Measurements from ENCODE around the gene PLEKHG1. TPM values are rescaled to one million over a fixed set of nuclear protein-coding genes. Genes with fewer than 3 reads are reported as not detected.

PLEKHG1 gene
- total and polyA plus RNA-seq, 4 donors, result 7.7 to 42.0 (median 24.4) TPM

GRCh38 chr6:150633486-150633834 is 33.8 kb downstream of the PLEKHG1 start:
- DNase-seq, result no peak
- H3K27me3 ChIP-seq (ENCODE audit: control insufficient read depth in 3 of 3, insufficient read depth in 3 of 3, low read length in 2 of 3), result no peaks in the 10 kb centered on the region
- H3K4me1 ChIP-seq (ENCODE audit: control insufficient read depth in 5 of 5, insufficient read depth in 5 of 5, low read length in 5 of 5), result peaks cover 0 to 39% (median 14%) of the 10 kb centered on the region in 5 donors
- H3K9me3 ChIP-seq (ENCODE audit: control insufficient read depth in 4 of 4, insufficient read depth in 3 of 4, low read length in 3 of 4), result no peaks in the 10 kb centered on the region
- no peak overlapping the region for H3K4me3 ChIP-seq
- no peak for TF ChIP-seq CTCF (IDR thresholded peaks at IDR 0.05; ENCODE audit: control extremely low read depth, extremely low read depth)
- no peak overlapping the region for H3K27ac ChIP-seq (ENCODE audit: low read depth in 1 of 2, low read length in 1 of 2)
- ATAC-seq (ENCODE audit: insufficient read depth, low FRiP score), result peak; percentile 14
- WGBS, 2 donors, result 84 to 91% methylated on average over 4 of the region's 4 CpGs
- H3K36me3 ChIP-seq (ENCODE audit: control insufficient read depth in 4 of 4, insufficient read depth in 4 of 4, low read length in 4 of 4), result no peaks in the 10 kb centered on the region
- H3K9ac ChIP-seq (ENCODE audit: insufficient read depth in 1 of 2, low read length in 2 of 2), result no peak overlapping the region

- no peak overlapping the region for H3K27ac ChIP-seq (ENCODE audit: low read depth in 1 of 2, low read length in 1 of 2)
- ATAC-seq (ENCODE audit: insufficient read depth, low FRiP score) (no peak), DNase-seq (no peak)
- no peaks in the 10 kb centered on the region for H3K9me3 ChIP-seq (ENCODE audit: control insufficient read depth in 4 of 4, insufficient read depth in 3 of 4, low read length in 3 of 4)
- no peaks in the 10 kb centered on the region for H3K27me3 ChIP-seq (ENCODE audit: control insufficient read depth in 3 of 3, insufficient read depth in 3 of 3, low read length in 2 of 3)
- H3K9ac ChIP-seq (ENCODE audit: insufficient read depth in 1 of 2, low read length in 2 of 2), result no peak overlapping the region
- H3K4me3 ChIP-seq, result no peak overlapping the region
- 58 to 70% methylated on average over 4 of the region's 4 CpGs for WGBS, 2 donors
- TF ChIP-seq CTCF (IDR thresholded peaks at IDR 0.05; ENCODE audit: control extremely low read depth, extremely low read depth), result no peak
- H3K4me1 ChIP-seq (ENCODE audit: control insufficient read depth in 5 of 5, insufficient read depth in 5 of 5, low read length in 5 of 5), result peaks cover 0 to 33% (median 11%) of the 10 kb centered on the region in 5 donors
- no peaks in the 10 kb centered on the region for H3K36me3 ChIP-seq (ENCODE audit: control insufficient read depth in 4 of 4, insufficient read depth in 4 of 4, low read length in 4 of 4)
These were observed 34.7 kb downstream of the PLEKHG1 start for GRCh38 chr6:150634176-150634963.

GRCh38 chr6:150634964-150635292 is 35.2 kb downstream of the PLEKHG1 start:
- peaks cover 0 to 33% (median 11%) of the 10 kb centered on the region in 5 donors for H3K4me1 ChIP-seq (ENCODE audit: control insufficient read depth in 5 of 5, insufficient read depth in 5 of 5, low read length in 5 of 5)

More at GRCh38 chr6:150634964-150635292, 35.2 kb downstream of the PLEKHG1 start:
- H3K9ac ChIP-seq (ENCODE audit: insufficient read depth in 1 of 2, low read length in 2 of 2), result no peak overlapping the region
- TF ChIP-seq CTCF (IDR thresholded peaks at IDR 0.05; ENCODE audit: control extremely low read depth, extremely low read depth), result no peak
- no peaks in the 10 kb centered on the region for H3K9me3 ChIP-seq (ENCODE audit: control insufficient read depth in 4 of 4, insufficient read depth in 3 of 4, low read length in 3 of 4)
- H3K4me3 ChIP-seq, result no peak overlapping the region
- DNase-seq (no peak), ATAC-seq (ENCODE audit: insufficient read depth, low FRiP score) (no peak)
- H3K27me3 ChIP-seq (ENCODE audit: control insufficient read depth in 3 of 3, insufficient read depth in 3 of 3, low read length in 2 of 3), result no peaks in the 10 kb centered on the region
- 47 to 70% methylated on average over 1 of the region's 1 CpG for WGBS, 2 donors
- no peaks in the 10 kb centered on the region for H3K36me3 ChIP-seq (ENCODE audit: control insufficient read depth in 4 of 4, insufficient read depth in 4 of 4, low read length in 4 of 4)
- no peak overlapping the region for H3K27ac ChIP-seq (ENCODE audit: low read depth in 1 of 2, low read length in 1 of 2)
